GM23338 (cell line): ENCODE measurements around the gene FRY.

Source experiments
- CTCF ChIP-seq, 2 experiments: fragments of 200-600 bp in 1 of 2; sonication (generic) in 1 of 2; conservative IDR thresholded peaks; 2 replicates each; pipeline versions ENCODE4 v1.5.1 to v1.6.1; 2016 to 2017; ENCODE audit warnings: antibody characterized with exemption in 2 of 2, low read depth in 2 of 2, mild to moderate bottlenecking in 2 of 2, moderate library complexity in 1 of 2
- POLR2AphosphoS5 ChIP-seq: IDR thresholded peaks from 2 replicates; pipeline ENCODE4 v1.6.1; 2016; ENCODE audit warnings: antibody characterized with exemption, low read depth
- REST ChIP-seq: IDR thresholded peaks from one replicate; pipeline ENCODE4 v1.6.1; 2018; ENCODE audit warnings: antibody characterized with exemption; ENCODE audit not compliant: unreplicated experiment

- no peak for TF ChIP-seq REST
- TF ChIP-seq CTCF (conservative IDR thresholded peaks at IDR 0.05; ENCODE audit: low read depth in 2 of 2), result no peak
- TF ChIP-seq POLR2AphosphoS5, result no peak
Measured at GRCh38 chr13:32117001-32117400, 85.4 kb downstream of the FRY start.
